K562 (cell line): ENCODE data around the gene AFF3. TPM values are rescaled to one million over a fixed set of nuclear protein-coding genes. Genes with fewer than 3 reads are reported as not detected.

ENCODE experiments used
- ATAC-seq: fragments of 200-7000 bp; cut with Tn5 transposase; 3 replicates; pipeline ENCODE4 v1.9.1; 2020; ENCODE audit warnings: moderate library complexity
- BruUV-seq: library from RNA; stranded (reverse); fragments of 400-500 nt; replicated peaks from 2 replicates; lab custom pipeline; 2021; lab: Mats Ljungman, UMichigan
- CTCF ChIA-PET: fragments of 300-600 bp; formaldehyde crosslinking; extraction: SDS; loops from one replicate; lab custom pipeline; 2021; ENCODE audit warnings: low intra/inter-chr PET ratio; lab: Yijun Ruan, JAX
- POLR2A ChIA-PET: fragments of 300-600, 350-650 bp; sonication (Branson Sonifier 250); formaldehyde crosslinking; extraction: SDS; loops from one replicate; lab custom pipeline; 2021; ENCODE audit warnings: antibody characterized with exemption, inconsistent platforms; lab: Yijun Ruan, JAX
- DNase-seq, 4 experiments: peaks; one replicate each; pipeline versions ENCODE4 v3.0.0 to v3.0.0-alpha.2; 2011 to 2018; ENCODE audit warnings: low spot score in 3 of 4, mixed read lengths in 3 of 4; ENCODE audit errors: extremely low read depth in 1 of 4
- FAIRE-seq: peaks from 2 replicates; lab custom pipeline; 2011; peaks lifted over from hg19 to GRCh38; lab: Jason Lieb, UNC
- H2AFZ ChIP-seq: 2 replicates; pipeline ENCODE4 v1.6.0; 2011; ENCODE audit warnings: low read depth, low read length, control low read depth, inconsistent platforms
- H3K27ac ChIP-seq: fragments of 200-600 bp; 3 replicates; pipeline ENCODE4 v1.8.0; 2011; ENCODE audit warnings: low read depth, mild to moderate bottlenecking, control low read depth, inconsistent platforms, low read length, moderate library complexity, mixed read lengths; ENCODE audit errors: extremely low read depth
- H3K27me3 ChIP-seq, 2 experiments: fragments of 300-600 bp in 1 of 2; 2 replicates in 1 of 2; 3 replicates in 1 of 2; pipeline versions ENCODE4 v1.6.0 to v1.8.0; 2011; ENCODE audit warnings: inconsistent platforms in 2 of 2, low read length in 2 of 2, mild to moderate bottlenecking in 1 of 2, mixed read lengths in 1 of 2, moderate library complexity in 1 of 2; ENCODE audit not compliant: control insufficient read depth in 2 of 2, insufficient read depth in 2 of 2
- H3K36me3 ChIP-seq: fragments of 300-600 bp; 3 replicates; pipeline ENCODE4 v1.8.0; 2011; ENCODE audit warnings: mild to moderate bottlenecking, low read length, inconsistent platforms; ENCODE audit not compliant: control insufficient read depth, insufficient read depth
- H3K4me1 ChIP-seq, 2 experiments: fragments of 200-600 bp in 1 of 2; replicated peaks in 1 of 2; 2 replicates in 1 of 2; 3 replicates in 1 of 2; pipeline versions ENCODE4 v1.5.1 to v1.8.0; 2011; ENCODE audit warnings: inconsistent platforms in 2 of 2, low read length in 2 of 2, mild to moderate bottlenecking in 1 of 2, mixed read lengths in 1 of 2, moderate library complexity in 1 of 2; ENCODE audit not compliant: control insufficient read depth in 2 of 2, insufficient read depth in 2 of 2
- H3K4me2 ChIP-seq: 2 replicates; pipeline ENCODE4 v1.6.1; 2011; ENCODE audit warnings: low read length, control low read depth, inconsistent platforms, mixed read lengths; ENCODE audit not compliant: insufficient read depth
- H3K4me3 ChIP-seq: fragments of 200-600 bp; sonication (generic), shearing (Covaris generic); 2 replicates; pipeline ENCODE4 v1.5.1; 2016; ENCODE audit warnings: control low read depth, inconsistent platforms
- H3K79me2 ChIP-seq: fragments of 200-600 bp; 3 replicates; pipeline ENCODE4 v1.8.0; 2011; ENCODE audit warnings: low read length, inconsistent platforms; ENCODE audit not compliant: control insufficient read depth, insufficient read depth
- H3K9ac ChIP-seq, 2 experiments: 2 replicates each; pipeline versions ENCODE4 v1.6.0 to v1.6.1; 2011; ENCODE audit warnings: low read depth in 2 of 2, low read length in 2 of 2, control low read depth in 1 of 2, inconsistent platforms in 1 of 2, mild to moderate bottlenecking in 1 of 2, mixed read lengths in 1 of 2; ENCODE audit not compliant: insufficient read depth in 1 of 2
- H3K9me1 ChIP-seq: one replicate; pipeline ENCODE4 v1.6.0; 2011; ENCODE audit warnings: inconsistent platforms, mild to moderate bottlenecking, low read length, moderate library complexity; ENCODE audit not compliant: control insufficient read depth, insufficient read depth
- H3K9me3 ChIP-seq: replicated peaks from 2 replicates; pipeline ENCODE4 v1.5.1; 2011; ENCODE audit warnings: low read depth, low read length, inconsistent platforms; ENCODE audit not compliant: control insufficient read depth, insufficient read depth
- H4K20me1 ChIP-seq: replicated peaks from 2 replicates; pipeline ENCODE4 v1.6.1; 2011; ENCODE audit warnings: low read length, inconsistent platforms, mixed read lengths; ENCODE audit not compliant: control insufficient read depth, insufficient read depth
- HNRNPLL ChIP-seq: fragments of 200-400 bp; formaldehyde crosslinking; IDR thresholded peaks from 2 replicates; pipeline ENCODE4 v1.6.1; 2017; ENCODE audit warnings: low read length, low read depth, mild to moderate bottlenecking; ENCODE audit not compliant: poor library complexity, severe bottlenecking
- MAFF ChIP-seq: IDR thresholded peaks from 2 replicates; pipeline ENCODE4 v1.6.1; 2012; ENCODE audit warnings: low read length, improper control_type of control experiment
- RB1 ChIP-seq: fragments of 450-650 bp; IDR thresholded peaks from 2 replicates; pipeline ENCODE4 v1.6.1; 2017; ENCODE audit warnings: low read depth, mild to moderate bottlenecking
- ZNF232 ChIP-seq: sonication (generic); formaldehyde crosslinking; IDR thresholded peaks from 2 replicates; pipeline ENCODE4 v1.8.0; 2022; ENCODE audit warnings: mild to moderate bottlenecking, missing genetic modification reagents
- WGBS: fragments of 100-300 bp; shearing (Covaris generic); methylation state at CpG from one replicate; pipeline ENCODE4 v1.1.6; 2016; ENCODE audit warnings: low coverage, mixed read lengths; ENCODE audit not compliant: insufficient coverage; ENCODE audit errors: missing lambda C conversion rate; 5-methylcytosine and 5-hydroxymethylcytosine counted together
- in situ Hi-C: fragments of 300-500 bp; cut with MboI; formaldehyde crosslinking; loops from 4 replicates; pipeline ENCODE4 v1.15.0; 2018; ENCODE audit warnings: inconsistent platforms, mixed read lengths
- intact Hi-C: fragments of 100-400 bp; cut with micrococcal nuclease; formaldehyde crosslinking; loops from 2 replicates; pipeline ENCODE4 v1.14.2; 2022
- polyA plus RNA-seq, 8 experiments: library from polyadenylated mRNA; depleted of rRNA in 4 of 8; stranded (reverse) in 5 of 8; unstranded in 3 of 8; fragments of >200 nt; fragmentation: Nextera tagmentation in 2 of 8; fragmentation: Illumina TruSeq in 1 of 8; extraction: Ambion mirVana in 2 of 8; extraction: Trizol in 1 of 8; gene quantifications; 2 replicates each; pipeline versions ENCODE4 v1.2.1 to v1.2.3, GENCODE V29; 2011 to 2014; ENCODE audit warnings: inconsistent platforms in 1 of 8, missing spikeins in 1 of 8
- total RNA-seq, 7 experiments: library from RNA; depleted of rRNA in 6 of 7; stranded (reverse); fragments of >200 nt in 6 of 7; fragmentation: Illumina TruSeq in 2 of 7; extraction: Trizol in 2 of 7; gene quantifications; 2 replicates each; pipeline versions ENCODE4 v1.2.1 to v1.2.3, GENCODE V29; 2011 to 2021; ENCODE audit warnings: low replicate concordance in 1 of 7
- TF ChIP-seq, protein P1 (sequence below): fragments of 450-650 bp; IDR thresholded peaks from 2 replicates; pipeline ENCODE4 v1.7.0; 2016; ENCODE audit warnings: borderline replicate concordance

AFF3 gene
- total and polyA plus RNA-seq, 9 of the 15 experiments (the other 6 are each of a cell fraction or from before 2014, with no cell fraction given): 0.02 to 0.11 TPM; not detected in 7

- no peak overlapping the region for H3K4me2 ChIP-seq
- H4K20me1 ChIP-seq: no peaks in the 10 kb centered on the region
- POLR2A ChIA-PET: interaction anchor here (0.7 to 0.8 kb wide), 2 partner anchors 135 to 262 kb away, joined by 3 read pairs; no protein-coding TSS in a partner anchor
- no peak overlapping the region for H3K27ac ChIP-seq
- peaks cover 0 to 3% of the 10 kb centered on the region in 2 experiments; a peak in 3 of 5 replicates for H3K27me3 ChIP-seq
- no peaks in the 10 kb centered on the region for H3K9me3 ChIP-seq
- no peak overlapping the region for H3K4me3 ChIP-seq
- BruUV-seq: no TSS peak
- in situ Hi-C loops: loop anchor here (25.0 kb wide), 1 partner anchor 239 kb away; no protein-coding TSS in a partner anchor
- FAIRE-seq: no peak
- no peaks in the 10 kb centered on the region for H3K36me3 ChIP-seq
- no peak overlapping the region for H2AFZ ChIP-seq
- intact Hi-C loops: no loop called here
- ATAC-seq: no peak
- TF ChIP-seq RB1 (no peak), MAFF (no peak), ZNF232 (CRISPR knock-in tag) (no peak), HNRNPLL (no peak)
- TF ChIP-seq, protein P1, sequence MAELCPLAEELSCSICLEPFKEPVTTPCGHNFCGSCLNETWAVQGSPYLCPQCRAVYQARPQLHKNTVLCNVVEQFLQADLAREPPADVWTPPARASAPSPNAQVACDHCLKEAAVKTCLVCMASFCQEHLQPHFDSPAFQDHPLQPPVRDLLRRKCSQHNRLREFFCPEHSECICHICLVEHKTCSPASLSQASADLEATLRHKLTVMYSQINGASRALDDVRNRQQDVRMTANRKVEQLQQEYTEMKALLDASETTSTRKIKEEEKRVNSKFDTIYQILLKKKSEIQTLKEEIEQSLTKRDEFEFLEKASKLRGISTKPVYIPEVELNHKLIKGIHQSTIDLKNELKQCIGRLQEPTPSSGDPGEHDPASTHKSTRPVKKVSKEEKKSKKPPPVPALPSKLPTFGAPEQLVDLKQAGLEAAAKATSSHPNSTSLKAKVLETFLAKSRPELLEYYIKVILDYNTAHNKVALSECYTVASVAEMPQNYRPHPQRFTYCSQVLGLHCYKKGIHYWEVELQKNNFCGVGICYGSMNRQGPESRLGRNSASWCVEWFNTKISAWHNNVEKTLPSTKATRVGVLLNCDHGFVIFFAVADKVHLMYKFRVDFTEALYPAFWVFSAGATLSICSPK: no peak
- CTCF ChIA-PET: no interaction called here
- no peaks in the 10 kb centered on the region for H3K4me1 ChIP-seq
- H3K79me2 ChIP-seq: no peaks in the 10 kb centered on the region
- no peak for DNase-seq
- H3K9me1 ChIP-seq: no peaks in the 10 kb centered on the region
- no peak overlapping the region for H3K9ac ChIP-seq
- 5% methylated on average over 4 of the region's 4 CpGs for WGBS
These were observed 341.0 kb downstream of the AFF3 start for GRCh38 chr2:99801327-99801901.
